NCI-H1694 (cell line): Measurements from ENCODE around the gene TNFAIP2.

ENCODE experiments used
- DNase-seq: peaks from one replicate; lab custom pipeline; 2025; lab: John Stamatoyannopoulos, UW

Gene TNFAIP2

DNA sequence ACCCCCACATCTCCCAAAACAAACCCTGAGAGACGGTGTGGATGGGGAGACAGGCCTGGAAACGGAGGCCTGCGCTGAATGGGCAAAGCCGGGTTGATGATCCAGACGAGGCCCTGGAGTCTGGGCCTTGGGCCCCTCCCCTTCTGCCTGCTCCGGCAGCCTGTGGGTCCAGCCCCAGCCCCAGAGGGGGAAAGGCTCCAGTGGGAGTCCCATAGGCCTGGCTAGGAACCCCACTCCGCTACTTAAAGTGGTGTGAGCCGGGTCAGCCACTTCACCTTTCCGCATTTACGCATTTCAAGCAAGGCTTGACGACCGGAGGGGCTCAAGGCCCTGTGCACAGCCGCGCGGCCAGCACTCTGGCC is 695 bp upstream of the TNFAIP2 start:
- DNase-seq = no peak

DNA sequence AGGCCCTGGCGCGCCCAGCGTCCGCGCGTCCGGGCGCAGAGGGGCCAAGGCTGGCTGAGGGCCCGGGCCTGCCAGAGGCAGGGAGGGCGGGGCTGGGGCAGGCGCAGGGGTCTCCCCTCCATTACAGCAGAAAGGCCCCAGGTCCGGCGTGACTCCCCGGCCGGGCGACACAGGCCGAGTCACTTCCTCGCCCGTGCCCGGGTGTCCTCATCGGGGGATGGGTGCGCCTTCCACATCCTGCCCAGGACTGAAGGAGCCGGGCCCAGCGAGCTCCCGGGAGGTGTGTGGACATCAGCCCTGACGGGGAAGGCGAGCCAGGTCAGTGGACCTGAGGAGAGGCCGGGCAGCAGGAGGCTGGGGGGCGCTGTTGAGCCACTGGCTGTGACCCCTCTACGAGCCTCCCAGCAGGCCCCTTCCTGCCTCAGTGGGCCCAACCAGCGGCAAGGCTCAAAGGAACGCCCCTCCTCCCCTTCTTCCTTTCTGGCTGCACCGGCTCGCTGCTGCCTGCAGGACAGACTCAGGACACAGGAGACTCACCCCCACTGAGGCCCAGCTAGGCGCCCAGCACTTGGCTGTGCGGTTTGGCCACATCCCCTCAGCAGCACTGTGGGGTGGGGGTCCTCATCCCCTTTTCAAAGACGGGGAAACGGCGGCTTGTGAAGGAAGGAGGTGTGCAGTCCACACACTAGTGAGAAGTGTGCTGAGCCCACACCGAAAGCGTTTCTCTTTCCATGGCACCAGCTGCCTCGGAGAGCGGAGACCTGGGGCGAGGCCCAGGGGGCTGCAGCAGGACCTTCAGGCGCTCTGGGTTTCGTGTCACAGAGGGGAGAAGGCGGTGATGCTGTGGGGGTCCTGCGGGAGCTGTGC is 606 bp downstream of the TNFAIP2 start:
- no peak for DNase-seq

DNA sequence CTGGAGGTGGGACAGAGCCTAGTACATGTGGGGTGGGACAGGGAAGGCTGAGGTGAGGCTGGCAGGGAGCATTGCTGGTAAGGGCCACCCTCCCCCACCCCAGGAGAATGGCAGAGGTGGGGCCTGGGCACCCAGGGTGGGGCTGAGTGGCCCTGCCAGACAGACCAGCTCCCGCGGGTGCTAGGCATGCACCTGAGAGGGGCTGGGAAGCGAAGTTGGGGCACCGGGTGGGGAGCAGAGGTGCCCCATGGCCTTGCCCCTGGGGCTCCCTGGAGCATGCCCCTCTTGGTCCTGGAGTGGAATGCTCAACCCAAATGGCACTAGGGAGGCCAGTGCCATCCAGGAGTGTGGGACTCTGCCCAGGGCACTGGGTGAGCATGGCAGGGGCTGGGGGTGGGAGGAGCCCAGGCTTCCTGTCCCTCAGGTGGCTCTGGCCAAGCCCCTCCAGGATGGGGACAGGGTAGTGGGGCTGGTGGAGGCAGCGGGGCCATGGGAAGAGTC is 1.3 kb downstream of the TNFAIP2 start:
- DNase-seq = no peak

DNA sequence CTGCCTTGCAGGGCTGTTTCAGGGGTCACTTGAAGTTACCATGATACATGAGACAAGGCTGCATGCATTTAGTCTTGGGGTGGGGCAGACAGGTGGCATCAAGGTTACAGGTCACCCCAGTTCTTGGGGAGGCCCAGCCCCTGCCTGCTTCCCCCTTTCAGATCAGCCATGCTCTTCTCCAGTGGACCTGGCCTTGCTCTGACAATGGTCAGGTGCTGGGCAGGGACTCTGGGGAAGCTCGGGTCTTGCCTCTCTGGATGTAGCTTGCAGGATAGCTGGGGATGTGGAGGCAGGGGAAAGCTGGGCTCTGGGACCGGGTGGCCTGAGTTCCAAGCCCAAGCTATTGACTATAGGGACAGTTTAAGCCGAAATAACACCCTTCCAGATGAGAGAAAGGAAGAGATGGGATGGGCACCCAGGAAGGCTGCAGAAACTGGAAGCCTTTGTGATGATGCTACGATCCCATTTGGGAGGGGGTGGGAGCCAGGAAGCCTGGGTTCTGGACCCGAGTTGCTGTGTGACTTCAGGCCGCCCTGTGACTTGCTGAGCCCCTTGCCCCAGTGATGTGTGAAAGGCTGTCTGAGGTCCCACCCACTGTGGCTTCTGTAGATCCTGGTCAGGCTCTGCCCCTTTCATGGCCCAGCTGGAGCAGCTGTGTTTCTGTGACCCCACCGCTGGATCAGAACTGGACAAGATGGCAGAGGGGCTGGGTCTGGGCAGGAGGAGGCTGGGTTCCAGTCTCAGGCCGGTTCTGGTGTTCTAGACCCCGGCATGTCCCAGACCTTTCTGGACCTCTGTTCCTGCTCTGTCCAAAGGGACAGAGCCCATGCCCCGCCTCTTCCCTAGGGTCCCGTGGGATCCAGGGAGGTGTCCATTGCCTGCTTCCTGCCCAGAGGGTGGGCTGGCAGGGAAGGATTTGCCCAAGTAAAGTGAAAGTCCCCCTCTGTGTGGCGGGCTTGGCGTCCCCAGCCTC is 2.1 kb downstream of the TNFAIP2 start:
- no peak for DNase-seq

DNA sequence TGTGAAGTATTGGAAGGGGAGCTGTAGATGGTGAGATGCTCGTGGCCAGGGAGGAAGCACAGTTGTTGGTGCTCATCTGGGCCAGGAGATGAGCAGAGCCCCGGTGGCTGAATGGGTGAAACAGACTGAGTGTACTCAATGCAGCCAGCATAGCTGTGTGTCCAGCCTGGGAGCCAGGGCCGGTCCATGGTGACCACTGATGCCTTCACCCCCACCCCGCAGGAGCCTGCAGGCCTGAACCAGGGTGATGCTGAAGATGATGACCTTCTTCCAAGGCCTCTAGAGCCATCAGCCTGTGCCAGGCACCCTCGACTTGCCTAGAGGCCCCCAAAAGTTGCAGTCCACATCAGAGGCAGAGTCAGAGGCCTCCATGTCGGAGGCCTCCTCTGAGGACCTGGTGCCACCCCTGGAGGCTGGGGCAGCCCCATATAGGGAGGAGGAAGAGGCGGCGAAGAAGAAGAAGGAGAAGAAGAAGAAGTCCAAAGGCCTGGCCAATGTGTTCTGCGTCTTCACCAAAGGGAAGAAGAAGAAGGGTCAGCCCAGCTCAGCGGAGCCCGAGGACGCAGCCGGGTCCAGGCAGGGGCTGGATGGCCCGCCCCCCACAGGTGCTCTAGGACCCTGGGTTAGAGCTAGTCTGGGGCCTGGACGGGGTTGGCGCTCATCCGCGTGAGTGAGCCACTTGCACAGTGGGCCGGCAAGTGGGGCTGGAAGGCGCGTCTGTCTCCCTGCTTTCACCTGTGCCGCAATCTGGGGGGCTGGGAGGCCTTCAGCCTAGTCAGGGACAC is 3.0 kb downstream of the TNFAIP2 start:
- DNase-seq = no peak

DNA sequence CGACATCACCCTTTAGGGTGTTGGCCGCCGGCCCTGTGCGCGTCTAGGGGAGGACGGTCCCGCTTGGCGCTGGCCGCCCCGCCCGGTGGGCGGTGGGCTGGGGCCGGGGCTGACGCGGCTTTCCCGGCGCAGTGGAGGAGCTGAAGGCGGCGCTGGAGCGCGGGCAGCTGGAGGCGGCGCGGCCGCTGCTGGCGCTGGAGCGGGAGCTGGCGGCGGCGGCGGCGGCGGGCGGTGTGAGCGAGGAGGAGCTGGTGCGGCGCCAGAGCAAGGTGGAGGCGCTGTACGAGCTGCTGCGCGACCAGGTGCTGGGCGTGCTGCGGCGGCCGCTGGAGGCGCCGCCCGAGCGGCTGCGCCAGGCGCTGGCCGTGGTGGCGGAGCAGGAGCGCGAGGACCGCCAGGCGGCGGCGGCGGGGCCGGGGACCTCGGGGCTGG is 3.6 kb downstream of the TNFAIP2 start:
- DNase-seq = no peak

DNA sequence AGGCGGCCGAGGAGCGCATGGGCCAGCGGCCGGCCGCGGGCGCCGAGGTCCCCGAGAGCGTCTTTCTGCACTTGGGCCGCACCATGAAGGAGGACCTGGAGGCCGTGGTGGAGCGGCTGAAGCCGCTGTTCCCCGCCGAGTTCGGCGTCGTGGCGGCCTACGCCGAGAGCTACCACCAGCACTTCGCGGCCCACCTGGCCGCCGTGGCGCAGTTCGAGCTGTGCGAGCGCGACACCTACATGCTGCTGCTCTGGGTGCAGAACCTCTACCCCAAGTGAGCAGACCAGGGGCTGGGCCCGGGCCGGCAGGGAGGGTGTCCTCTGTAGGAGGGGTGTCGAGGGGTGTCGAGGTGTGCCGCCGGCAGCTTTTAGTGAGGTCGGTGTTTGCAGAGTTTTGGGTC is 4.1 kb downstream of the TNFAIP2 start:
- no peak for DNase-seq

DNA sequence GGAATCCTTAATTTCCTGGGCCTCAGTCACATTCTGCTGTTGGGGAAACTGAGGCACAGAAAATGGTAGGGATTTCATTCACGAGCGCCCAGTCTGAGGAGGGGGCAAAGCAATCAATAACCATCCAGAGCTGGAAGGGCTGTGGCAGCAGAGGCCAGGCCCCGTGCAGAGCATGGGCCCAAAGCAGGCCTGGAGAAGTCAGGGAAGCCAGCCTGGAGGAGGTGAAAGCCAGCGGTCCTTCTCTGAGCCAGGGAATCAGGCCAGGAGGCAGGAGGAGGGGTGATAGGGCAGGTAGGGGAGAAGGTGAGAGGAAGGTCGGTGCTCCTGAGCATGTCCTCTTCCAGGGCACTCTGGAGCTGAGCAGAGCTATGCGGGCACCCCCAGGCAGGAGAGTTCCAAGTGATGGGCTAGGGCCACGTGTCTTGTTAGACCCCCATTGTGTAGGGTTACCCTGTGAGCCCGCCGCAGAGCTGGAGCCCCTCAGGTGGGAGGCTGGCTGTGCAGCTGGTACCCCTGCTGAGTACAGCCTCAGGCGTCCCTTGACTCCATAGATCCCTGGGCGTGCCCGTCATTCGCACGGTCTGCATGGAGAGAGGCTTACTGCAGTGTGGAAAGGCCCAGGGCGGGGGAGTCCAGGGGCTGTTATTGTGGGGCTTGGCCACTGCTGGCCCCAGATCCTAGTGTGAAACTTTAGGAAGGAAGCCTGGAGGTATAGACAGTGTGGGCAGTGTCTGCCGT is 4.8 kb downstream of the TNFAIP2 start:
- DNase-seq = no peak

DNA sequence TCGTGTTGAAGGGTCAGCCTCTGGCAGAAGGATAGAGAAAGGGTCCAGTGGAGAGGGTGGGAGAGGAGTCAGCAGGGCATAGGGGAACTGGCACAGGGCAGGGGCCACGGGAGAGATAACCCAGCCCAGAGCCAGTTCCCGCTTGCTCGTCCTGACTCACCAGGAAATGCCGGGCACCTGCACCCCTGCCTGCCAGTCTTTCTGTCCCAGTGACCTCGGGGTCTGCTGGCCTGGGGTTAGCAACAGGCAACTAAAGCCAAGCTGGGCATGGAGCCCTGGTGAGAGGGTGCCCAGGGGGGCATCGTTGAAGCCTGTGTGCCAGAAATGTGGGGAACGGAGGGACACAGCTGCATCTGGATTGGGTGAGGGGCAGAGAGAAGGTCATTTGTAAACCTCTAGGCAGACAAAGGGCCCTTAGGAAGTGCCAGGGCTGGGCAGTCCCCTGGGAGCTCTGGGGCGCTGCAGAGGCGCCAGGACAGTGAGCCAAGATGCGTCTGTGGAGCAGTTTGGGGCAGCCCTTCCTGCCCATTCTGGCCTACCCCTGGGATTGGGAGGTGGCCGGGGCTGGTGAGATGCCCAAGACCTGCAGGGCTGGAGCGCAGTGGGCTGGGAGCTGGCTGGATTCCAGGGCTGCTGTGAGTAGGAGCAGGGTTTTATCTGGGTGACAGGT is 5.5 kb downstream of the TNFAIP2 start:
- no peak for DNase-seq

DNA sequence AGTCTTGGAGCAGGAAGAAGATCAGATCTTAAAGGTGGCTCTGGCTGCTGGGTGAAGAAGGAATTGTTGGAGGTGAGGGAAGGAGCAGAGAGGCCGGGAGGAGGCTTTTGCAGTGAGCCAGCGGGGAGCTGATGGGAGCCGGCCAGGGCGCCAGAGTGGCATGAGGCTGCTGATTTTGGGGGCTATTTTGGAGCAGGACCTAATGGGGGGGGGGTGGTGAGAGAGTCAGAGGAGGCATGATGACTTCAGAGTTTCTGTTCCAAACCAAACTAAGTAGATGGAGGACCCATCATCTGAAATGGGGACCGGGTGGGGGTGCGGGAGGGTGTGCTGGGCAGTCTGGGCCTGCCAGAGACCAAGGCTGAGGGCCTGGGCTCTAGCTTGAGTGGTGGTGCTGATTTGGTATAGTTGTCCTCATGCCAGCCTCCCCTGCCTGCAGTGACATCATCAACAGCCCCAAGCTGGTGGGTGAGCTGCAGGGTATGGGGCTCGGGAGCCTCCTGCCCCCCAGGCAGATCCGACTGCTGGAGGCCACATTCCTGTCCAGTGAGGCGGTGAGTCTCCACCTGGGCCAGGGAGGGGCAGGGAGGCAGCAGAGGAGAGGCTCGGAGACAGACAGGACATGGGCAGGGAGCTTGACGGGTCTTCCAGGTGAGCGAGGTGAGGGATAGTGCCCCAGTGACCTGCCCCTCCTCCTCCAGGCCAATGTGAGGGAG is 6.2 kb downstream of the TNFAIP2 start:
- DNase-seq = no peak

DNA sequence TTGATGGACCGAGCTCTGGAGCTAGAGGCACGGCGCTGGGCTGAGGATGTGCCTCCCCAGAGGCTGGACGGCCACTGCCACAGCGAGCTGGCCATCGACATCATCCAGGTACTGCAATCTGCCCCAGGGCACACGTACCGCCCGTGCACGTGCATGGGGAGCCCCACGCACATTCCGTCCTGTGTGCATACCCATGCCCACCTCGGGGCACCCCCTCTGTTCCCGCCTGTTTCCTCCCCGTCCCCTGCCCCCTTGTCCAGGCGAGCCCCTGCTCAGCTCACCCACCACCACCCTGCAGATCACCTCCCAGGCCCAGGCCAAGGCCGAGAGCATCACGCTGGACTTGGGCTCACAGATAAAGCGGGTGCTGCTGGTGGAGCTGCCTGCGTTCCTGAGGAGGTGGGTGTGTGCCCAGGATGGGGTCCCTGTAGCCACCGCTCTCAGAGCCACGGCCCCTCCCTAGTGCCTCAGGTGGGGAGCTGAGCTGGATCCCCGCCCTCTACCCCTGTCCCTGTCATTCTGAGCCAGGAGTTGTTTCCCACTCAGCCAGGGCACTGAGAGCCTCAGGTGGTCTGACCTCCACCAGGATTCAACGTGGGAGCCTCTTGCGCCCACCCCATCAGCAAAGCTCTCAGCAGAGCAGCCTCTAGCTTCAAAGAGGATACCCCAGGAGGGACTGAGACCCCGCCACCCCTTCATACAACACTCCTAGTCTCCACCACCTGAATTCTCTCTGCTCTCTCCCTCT is 6.9 kb downstream of the TNFAIP2 start:
- DNase-seq = no peak

DNA sequence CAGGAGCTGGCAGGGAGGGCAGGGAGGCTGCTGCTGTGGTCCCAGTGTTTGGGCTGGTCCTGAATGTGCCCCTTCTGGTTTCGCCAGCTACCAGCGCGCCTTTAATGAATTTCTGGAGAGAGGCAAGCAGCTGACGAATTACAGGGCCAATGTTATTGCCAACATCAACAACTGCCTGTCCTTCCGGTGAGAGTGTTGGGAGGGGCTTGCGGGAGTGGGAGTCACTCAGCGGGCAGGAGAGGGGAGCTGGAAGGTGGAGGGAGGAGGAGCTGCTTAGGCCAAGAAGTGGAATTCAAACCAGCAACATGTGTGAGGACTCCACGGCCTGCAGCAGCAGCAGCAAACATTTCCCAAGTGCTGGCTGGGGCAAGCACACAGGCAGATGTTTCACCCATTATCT is 7.7 kb downstream of the TNFAIP2 start:
- DNase-seq = peak; percentile 73

DNA sequence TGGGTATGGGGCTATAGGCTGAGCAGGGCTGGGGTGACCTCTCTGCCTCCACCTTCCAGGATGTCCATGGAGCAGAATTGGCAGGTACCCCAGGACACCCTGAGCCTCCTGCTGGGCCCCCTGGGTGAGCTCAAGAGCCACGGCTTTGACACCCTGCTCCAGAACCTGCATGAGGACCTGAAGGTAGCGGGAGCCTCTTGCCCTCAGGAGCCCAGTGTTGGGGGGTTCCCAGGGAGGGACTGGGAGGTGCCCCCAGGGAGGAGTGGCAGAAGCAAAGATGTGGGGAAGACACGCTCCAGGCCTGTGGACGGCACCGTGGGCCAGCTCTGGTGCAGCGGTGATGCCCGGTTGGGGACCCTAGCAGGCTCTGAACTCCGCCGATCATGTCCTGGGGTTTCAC is 8.3 kb downstream of the TNFAIP2 start:
- no peak for DNase-seq

DNA sequence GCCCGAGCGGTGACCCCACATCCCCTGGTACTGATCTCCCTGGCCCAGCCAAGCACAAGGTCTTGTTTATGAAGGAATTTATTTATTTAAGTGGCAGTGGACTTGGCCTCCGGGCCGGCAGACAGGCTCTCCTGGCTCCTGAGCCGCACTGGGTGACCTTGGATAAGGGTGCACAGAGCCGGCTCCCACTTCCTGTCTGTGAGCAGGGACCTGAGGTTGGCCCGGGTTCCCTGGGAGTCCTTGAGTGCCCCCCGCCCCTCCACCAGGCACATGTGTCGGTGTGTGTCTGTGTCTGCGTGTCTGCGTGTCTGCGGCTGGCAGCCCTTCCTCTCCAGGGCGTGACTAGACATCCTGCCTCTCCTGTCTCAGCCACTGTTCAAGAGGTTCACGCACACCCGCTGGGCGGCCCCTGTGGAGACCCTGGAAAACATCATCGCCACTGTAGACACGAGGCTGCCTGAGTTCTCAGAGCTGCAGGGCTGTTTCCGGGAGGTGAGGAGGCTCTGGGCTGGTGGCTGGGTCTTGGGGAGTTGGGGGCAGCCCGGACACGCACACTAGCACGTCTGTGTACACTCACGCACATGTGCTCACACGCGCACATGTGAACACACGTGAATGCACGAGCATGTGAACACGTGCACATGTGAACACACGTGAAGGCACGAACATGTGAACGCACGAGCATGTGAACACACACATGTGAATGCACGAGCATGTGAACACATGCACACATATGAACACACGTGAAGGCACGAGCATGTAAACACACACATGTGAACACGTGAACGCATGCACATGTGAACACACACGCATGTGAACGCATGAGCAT is 9.3 kb downstream of the TNFAIP2 start:
- DNase-seq = no peak

DNA sequence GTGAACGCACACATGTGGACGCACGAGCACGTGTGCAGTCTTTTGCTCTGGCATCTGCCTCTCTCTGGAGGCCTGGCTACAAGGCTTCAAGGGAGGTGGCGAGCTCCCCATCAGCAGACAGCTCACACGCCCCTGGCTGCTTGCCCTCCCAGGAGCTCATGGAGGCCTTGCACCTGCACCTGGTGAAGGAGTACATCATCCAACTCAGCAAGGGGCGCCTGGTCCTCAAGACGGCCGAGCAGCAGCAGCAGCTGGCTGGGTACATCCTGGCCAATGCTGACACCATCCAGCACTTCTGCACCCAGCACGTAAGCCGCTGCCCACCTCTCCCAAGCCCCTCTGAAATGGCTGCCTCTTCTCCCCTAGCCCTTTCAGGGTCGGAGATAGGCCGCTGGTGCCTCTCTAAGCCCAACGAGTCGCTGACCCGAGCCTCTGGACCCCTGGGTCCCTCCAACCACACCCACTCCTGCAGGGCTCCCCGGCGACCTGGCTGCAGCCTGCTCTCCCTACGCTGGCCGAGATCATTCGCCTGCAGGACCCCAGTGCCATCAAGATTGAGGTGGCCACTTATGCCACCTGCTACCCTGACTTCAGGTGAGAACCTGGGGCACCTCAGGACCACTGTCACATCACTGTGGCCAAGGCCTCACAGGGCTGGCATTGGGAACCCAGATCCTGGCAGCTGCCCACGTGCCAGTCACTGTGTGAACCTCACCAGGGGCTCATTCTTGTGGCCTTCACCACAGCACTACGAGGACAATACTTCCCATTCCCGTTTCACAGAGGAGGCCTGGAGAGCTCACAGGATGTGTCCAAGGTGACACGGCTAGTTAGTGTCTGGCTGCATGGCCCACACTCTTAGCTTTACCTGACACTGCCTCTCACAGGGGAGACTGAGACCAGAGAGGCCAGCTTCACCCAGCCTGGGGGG is 10.2 kb downstream of the TNFAIP2 start:
- no peak for DNase-seq

DNA sequence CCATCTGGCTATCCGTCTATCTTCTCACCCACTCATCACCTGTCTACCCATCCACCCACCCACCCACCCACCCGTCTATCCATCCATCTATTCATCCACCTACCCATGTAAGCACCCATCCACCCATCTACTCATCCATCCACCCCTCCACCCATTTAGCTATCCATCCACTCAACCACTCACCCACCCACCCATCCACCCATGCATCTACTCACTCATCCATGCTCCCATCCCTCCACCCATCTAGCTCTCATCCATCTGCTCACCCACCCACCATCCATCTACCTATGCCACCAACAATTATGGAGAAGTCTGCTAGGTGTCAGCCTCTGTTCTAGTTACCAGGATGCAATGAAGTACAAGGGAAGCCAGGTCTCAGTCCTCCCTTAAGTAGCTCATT is 11.1 kb downstream of the TNFAIP2 start:
- no peak for DNase-seq

DNA sequence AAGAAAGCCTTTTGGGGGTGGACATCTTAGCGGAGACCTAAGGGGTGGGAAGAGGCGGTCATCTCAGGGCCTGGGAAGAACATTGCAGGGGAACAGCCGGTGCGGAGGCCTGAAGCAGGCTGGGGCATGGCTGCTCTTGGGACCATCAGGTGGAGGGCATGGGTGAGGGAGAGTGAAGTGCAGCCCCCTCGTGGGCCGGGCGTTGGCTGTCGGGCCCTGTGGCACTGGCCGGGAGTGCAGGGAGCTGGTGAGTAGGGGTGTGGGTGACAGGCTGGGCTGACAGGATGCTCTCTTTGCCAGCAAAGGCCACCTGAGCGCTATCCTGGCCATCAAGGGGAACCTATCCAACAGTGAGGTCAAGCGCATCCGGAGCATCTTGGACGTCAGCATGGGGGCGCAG is 11.7 kb downstream of the TNFAIP2 start:
- DNase-seq = no peak
